GM19240 (cell line): Measurements from ENCODE around the gene SLC2A4.

ENCODE experiments used
- DNase-seq: peaks from one replicate; pipeline ENCODE4 v3.0.0; 2011; ENCODE audit warnings: low spot score; ENCODE audit not compliant: insufficient read length

SLC2A4 gene

DNA sequence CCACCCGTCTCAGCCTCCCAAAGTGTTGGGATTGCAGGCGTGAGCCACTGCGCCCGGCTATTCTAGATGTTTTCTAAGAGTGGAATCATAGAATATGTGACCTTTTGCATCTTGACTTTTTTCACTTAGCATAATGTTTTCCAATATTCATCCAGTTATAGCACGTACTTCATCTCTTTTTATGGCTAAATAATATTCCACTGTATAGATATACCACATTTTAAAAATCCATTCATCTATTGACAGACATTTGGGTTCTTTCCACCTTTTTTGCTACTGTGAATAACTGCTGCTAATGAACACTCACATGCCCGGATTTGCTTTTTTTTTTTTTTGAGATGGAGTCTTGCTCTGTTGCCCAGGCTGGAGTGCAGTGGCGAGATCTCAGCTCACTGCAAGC lies 22.7 kb downstream of the SLC2A4 start:
- DNase-seq = no peak

DNA sequence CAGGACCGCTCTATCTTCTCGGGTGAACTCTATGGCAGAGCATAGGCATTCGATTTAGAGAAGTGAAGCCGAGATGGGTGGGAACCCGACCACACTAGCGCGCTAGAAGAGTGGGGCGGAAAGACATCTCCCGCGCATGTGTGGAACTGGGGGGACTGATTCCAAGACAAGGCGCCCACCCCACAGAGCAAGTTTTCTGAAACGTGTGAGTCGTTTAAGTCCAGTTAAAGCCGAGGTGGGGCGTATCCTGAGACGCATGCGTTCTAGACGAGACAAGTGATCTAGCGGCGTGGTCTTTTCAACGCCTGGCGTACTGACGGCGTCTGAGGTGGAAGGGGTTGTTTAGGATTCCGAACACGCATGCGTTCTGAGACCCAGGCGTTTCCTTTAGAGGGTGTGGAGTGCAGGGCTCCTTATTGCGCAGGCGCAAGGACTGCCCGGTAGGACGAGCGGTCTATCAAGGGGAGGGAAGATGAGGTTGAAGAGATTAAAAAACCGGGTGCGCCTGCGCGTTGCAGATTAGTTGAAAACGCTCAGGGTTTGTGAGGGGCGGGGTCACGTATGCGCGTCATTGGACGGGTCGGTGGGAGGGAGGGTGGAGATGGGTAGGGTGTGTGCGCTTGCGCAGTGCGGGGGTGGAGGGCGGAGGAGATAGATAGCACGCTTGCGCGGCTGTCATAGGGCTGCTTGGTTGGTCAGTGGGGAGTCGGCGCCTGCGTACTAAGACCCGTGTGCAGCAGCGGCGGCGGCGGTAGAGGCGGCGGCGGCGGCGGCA lies 25.6 kb downstream of the SLC2A4 start, which contains the start of gene EIF5A:
TSS of gene EIF5A (plus strand) at position 718 of the 775 bp plus-strand sequence. CDS start 2,008 bp downstream, outside the sequence.
- DNase-seq = peak; percentile 96

DNA sequence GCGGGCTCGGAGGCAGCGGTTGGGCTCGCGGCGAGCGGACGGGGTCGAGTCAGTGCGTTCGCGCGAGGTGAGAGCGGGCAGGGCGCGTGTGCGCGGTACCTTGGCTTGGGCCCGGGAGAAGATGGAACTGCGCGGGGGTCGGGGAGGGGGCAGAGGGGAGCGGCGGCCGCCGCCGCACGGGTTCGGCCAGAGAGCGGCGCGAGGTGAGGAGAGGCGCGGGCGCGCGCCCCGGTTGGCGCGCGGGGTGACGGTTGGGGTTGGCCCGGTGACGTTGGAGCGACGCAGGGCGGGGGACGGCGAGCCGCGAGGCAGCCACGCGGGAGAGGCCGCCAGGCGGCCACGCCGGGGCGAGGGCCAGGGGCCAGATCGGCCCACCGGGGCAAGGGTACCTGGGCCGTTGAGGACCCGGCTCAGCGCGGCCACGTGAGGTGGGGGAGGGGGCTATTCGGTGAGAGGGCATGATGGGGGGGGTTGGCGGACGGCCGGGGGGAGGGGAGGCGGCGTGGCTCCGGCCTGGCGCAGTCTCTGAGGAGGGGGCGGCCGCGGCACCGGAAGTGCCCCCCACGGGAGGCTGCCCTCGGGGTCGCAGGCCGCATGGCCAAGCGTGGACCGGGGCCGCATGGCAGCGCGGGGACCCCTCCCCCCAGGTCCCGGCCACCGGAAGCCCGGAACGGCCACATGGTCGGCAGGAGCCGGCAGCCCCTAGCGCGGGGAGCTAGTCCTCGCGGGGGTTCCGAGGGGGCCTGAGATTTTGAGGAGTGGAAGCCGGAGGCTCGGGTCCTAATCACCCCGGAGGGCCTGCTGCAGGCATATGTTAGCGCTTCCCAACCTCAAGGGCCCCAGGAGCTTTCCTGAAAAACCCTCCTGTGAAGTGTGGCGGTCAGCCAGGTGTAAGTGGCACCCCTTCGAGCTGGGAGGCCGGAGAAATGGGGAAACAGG lies 26.4 kb downstream of the SLC2A4 start:
- DNase-seq = no peak

DNA sequence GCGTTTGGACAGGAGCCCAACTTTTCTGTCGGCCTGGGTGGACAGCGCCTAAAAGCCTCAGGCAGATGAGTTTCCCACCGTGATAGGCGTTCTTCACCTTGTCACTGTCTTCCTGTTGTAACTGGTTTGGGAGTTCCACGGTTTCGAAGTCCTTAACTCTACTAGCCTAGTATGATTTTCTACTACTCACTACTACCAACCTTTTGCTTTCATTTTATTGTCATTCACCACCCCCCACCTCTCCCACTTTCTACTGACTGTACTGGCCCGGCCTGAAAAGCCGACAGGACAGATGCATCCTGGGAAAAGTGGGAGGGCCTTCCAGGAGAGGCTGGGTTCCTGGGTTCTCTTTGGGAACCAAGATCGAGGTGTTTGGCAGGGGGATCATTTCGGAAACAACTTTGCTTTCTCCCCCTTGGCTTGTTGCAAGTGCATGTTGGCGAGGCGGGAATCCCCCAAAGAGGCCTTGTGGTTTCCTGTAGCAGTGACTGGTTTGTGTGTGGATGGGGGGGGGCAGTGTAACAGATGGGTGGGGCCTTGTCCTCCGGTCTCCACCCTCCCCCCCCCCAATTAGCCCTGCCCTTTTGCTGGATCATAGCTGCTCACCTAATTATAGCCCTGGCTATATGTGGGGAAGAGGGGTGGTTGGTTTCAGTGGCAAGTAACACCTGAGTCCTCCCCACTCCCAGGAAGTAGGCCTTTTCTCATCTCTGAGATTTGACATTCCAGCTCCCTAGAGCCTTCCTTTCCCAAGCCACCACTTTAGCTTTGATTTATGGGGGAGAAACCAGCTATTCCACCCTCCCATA lies 27.3 kb downstream of the SLC2A4 start:
- peak; percentile 66 for DNase-seq

DNA sequence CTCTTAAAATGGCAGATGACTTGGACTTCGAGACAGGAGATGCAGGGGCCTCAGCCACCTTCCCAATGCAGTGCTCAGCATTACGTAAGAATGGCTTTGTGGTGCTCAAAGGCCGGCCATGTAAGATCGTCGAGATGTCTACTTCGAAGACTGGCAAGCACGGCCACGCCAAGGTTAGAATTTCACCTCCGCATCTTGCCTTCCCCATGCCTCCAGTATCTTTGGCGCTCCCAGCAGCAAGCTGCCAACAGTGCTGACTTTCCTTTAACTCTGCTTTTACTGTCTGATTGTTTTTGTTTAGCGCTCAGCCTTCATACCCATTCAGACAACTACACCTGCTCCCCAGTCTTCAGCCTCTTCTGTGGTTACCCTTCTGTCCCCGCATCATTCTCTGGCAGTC lies 28.1 kb downstream of the SLC2A4 start:
- DNase-seq = no peak

DNA sequence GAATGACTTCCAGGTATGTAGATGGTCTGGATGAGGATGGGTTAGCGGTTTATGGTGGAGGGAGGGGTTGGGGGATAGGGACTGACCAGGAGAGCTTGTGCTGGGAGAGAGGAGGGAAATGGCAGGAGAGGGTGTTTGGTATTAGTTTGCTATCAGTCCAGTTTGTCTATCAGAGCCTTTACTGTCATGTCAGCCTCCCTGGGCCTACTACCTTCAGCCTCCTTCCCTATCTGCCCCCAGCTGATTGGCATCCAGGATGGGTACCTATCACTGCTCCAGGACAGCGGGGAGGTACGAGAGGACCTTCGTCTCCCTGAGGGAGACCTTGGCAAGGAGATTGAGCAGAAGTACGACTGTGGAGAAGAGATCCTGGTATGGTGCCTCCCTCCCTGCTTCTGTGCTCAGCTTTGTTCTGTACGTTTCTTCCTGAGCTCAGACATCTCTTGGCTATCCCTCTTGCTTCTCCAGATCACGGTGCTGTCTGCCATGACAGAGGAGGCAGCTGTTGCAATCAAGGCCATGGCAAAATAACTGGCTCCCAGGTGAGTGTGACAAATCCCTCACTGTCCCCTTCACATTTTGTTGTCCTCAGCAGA lies 29.7 kb downstream of the SLC2A4 start:
- no peak for DNase-seq

DNA sequence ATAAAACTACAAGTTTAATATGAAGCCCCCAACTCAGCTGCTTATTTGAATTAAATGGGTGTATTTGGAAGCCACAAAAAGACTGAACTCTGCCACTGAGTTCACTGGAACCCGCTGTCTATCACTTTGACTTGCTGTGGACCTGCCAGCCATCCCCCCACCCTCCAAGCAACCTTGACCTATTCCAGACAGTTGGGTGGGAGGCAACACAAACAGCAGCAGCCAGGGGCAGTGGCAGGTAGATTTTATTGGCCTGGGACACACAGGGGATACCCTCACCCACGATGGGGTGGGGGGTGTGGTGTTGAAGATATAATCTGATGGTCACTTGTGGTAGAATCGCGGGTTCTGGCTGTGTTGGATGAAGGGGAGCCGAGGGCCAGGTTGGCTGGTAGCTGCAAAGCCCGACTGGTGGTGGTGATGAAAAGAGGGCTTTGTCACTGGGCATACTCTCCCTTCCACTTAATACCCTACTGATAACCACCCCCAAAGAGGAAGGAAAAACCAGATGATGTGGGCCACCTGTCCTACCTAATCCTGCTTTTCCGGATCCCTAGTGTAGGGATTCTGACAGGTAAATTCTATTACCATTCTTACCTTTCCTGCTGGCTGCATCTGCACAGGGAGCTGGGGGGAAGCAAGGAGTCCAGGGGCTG lies 31.0 kb downstream of the SLC2A4 start:
- no peak for DNase-seq

DNA sequence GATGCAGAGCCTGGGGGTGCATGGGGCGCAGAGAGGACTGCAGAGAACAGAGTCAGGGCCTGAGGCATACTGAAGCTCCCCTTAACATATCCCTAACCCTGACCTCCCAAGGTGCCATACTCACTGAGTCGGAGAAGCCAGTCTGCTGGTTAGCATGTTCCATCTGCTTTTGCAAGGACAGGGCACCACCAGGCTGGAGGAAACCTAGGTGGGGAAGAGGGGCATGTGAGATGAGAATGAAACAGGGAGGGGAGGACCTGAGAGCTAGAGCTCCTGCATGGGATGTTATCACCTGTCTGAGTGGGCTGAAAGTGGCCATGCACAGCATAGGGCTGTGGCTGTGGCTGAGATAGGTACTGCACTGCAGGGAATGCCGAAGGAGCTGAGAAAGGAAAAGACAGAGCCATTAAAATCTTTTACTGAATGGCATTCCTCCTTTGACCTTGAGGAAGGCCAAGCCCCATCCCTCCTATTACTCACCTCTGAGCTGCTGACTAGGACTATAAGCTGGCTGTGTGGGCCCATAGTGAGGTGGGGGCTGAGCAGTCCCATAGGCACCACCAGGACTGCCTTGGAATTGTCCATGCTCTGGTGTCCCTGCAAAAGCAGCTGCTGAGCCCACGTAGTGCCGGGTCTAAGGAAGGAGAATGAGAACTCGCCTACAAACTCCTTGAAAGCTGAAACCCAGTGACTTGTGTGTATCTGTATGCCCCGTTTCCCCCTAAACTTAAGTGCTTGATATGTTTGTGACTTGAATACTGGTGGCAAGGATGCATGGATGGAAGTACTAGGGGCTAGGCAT lies 31.8 kb downstream of the SLC2A4 start:
- DNase-seq = no peak

DNA sequence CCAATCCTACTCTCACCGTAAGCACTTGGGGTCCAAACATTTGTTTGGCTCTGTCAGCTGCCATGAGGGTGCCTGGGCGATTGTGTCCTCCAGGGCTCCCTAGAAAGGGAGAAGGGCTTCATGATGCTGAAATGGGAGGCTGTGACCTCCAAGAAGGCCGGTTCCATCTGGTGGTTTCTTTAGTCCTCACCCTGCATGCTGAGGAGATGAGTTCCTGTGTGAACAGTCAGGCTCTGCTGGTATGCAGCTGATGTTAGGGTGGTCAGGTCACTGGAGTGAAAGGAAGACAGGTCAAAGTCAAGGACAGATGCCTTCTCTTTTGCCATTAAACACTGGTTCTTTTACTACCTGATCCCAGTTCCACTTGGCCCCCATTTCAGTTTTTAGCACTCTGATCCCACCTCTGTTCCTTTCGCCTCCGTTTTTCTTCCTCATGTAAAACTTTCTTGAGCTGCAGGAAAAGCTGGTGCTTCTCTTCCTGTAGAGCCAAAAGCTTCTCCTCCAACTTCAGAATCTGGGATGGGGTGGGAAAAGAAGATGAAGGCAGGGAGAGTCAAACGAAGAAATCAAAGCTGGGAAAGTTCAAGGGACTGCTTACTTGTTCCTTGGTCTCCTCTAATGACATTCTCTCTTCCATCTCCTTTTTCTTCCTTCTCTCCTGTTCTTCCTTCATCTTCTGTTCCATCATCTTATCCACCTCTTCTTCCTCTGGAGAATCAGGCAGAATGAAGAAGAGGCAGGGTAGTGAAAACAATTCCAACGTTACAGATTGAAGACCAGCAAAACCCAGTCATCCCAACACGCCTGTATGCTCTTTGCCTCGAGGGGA lies 32.6 kb downstream of the SLC2A4 start:
- DNase-seq = no peak

DNA sequence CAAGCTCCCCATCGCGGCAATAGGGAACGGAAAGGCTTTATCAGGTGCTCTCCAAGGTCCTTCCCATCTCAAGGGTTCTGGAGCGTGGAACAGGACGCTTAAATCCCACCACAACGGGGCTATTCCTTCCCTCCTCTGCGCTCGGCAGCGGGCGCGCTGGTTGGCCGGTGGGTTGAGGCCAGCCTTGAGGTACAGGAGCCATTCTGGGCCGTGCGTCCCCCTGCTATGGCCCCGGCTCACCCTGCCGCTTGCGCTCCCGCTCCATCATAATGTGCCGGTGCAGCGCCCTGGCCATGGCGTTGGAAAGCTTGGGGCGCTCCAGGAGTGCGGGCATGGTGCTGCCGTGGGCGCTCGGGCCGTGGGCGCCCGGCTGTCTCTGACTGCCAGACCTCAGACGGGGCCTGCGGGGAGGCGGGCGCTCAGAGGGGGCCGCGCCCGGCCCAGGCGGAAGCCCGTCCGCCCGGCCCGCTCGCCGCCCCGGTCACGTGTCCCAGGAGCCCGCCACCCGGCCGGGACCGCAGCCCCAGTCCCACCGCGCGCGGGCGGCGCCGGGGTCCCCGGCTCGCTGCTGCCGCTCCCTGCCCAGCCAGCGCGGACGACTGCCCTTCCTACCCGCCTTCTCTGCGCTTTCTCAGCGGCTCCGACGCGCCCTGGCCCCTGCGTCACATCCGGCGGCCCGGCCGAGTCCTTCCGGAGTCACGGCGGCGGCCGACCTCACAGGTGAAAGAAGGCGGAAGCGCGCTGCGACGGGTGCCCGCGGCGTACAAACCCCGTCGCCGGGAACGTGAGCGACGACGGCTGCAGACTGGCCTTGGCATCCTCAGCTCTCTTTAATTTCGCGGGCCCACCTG lies 33.4 kb downstream of the SLC2A4 start, which contains the start of gene GPS2:
TSS of gene GPS2 (minus strand) at position 642 of the 851 bp plus-strand sequence. CDS start at position 334, 308 bp downstream.
- DNase-seq = peak; percentile 86

DNA sequence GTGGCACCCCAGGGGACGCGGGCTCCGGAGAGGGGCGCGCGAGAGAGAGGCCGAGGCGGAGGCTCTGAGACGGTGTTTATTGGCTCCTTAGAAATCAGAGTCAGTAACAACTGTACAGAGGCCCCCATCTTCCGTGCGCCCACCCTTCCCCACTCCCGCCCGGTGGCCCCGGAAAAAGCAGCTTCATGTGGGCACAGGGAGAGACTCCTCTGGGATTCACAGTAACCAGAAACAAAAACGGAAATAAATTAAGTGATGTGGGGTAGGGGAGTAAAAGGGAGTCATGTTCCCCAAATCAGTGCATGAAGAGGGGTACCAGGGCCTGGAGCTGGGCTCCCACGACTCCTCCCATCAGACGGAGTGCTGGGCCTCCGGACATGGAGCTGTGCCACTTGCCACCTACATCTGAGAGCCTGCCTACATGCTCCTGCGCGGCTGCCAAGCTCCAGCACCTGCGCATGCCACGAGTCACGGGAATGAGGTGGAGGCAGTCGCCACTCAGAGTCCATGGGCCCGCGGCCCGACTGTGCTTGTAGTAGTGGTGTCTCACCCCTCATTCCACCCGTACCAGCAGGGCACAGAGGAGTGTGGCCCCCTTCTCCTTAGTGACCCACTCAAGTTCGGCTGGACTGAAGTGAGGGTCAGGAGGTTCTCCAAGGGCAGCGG lies 34.2 kb downstream of the SLC2A4 start:
- DNase-seq = no peak

DNA sequence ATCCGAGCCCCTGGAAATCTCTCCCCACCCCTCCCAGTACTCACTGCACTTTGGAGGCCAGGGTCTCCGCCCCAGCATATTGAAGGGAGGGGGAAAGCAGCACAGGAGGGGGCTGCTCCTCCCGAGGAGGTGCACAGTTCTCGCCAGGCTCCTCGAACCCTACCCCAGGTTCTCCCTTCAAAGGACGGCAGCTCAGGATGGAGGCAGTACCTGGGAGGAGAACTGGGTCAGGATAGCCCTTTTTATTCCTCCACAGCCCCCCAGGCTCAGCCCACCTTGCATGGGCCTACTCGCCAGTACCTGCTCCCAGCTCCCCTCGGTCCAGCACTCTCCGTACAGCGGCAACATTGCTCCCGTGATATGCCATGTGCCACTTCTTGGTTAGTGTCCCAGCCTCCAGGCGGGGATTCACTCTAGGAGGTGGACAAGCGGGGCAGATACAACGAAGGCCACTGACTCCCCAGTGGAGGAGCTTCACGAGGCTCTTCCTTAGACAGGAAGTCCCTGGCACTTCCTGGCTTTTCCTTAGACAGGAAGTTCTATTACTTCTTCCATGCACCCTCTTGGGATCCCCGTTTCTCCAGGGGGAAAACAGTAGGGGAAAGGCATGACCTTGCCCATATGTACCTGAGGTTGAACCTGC lies 35.8 kb downstream of the SLC2A4 start:
- no peak for DNase-seq

DNA sequence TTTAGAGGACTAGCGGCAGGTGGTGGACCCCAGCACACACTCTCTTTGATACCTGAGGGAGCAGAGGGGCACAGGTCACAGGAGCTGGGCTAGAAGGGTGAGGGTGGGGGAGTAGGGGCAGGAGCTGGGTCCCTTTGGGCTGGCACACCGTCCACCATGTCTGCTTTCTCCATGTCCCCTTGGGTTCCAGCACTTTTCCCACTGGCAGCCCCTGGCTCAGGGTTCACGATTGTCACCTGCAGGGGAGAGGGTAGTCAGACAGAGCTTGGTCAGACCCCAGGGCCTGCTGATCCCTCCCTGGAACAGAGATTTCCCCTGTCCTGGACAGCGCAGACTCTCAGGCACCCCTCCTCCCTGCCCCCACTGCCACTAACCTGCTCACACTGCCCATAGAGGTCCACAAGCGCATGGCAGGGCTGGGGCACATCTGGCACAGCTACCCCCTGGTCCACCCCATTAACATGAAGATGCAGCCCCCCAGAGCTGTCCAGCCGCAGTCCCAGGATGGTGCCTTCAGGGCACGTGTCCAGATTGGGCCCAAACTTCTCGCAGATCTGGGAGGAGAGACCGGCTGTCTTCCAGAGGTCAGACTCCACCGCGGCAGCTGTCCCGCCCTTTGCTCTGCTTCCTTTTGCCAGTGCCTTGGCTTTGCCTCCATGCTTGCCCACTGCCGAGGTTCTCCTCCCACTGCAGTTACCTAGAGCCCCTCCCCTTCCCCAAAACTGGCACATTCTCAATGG lies 36.8 kb downstream of the SLC2A4 start:
- DNase-seq = no peak

DNA sequence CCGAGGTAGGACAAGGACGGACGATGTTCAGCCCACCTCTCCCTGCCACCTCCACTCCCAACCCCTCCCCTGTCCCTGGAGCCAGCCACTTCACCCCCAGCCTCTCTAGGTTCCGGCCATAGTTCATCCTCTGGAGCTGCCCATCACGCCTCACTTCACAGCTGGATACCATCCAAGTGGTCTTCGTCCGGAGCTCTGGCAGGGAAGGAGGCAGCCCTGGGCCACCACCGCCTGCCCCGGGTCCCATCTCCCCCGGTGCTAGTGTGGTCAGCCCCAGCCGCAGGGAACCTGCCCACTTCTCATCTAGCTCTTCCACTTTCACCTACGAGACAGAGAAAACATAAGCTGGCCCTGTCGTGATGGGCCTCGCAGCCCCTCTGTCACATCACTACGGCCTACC lies 39.9 kb downstream of the SLC2A4 start:
- DNase-seq = no peak

DNA sequence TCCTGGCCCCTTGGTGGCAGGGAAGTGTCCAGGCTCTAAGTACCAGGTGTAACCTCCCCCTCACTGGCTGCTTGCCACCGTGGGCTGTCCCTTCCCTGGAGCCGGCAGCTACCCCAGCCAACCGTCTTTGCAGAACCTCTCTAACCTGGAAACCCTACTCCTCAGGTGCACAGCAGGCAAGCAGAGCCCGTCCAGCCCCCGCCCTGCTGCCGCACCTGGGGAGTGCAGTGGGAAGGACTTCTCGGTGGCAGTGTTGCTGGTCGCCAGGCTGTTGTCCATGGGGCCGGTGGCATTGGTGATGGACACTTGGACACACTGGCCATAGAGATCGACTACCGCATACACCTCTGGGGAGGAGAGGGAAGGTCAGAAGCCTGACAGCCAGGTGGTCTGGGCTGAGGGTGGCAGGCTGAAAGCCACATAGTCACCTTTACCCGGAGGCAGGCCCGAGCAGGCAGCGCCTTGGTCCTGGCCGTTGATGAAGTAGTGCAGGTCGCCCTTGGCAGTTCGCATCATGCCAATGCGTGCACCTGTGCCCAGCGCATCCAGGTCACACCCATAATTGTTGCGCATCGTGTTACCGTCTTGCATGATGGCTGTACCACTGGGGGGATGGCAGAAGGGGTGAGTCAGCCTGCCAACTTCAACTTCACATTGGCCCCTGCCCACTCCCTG lies 41.1 kb downstream of the SLC2A4 start:
- DNase-seq = no peak
